ENCODE measurements around the gene CTNNA3. TPM values are rescaled to one million over a fixed set of nuclear protein-coding genes. Genes with fewer than 3 reads are reported as not detected.

The CTNNA3 gene
- total RNA-seq, 6 donors from 2014 or later = 0.20 to 2.0 TPM; not detected in 4

DNA sequence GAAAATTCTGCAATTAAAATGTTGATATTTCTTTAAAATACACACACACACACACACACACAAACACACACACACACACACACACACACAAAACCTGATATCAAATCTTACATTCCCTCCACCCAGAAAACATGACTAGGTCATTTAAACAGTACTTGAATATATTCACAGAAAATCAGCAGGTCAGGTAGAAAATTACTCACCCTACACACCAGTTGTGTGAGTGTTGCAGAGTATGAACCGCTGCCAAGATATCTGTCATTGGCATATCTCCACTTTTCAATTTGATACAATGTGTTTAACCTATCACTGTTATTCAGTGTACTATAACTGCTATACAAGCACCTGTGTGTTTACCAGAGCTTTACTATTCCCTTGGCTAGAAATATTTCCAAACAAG, 1053.8 kb downstream of the CTNNA3 start:
- 95 to 97% methylated on average over 1 of the region's 1 CpG for WGBS, 2 donors
- no peaks in the 10 kb centered on the region for H3K4me1 ChIP-seq
- H3K9me3 ChIP-seq = no peaks in the 10 kb centered on the region
- H3K4me3 ChIP-seq = no peak overlapping the region
- no peak overlapping the region for H3K27ac ChIP-seq
- ATAC-seq (ENCODE audit: low FRiP score in 2 of 2) (no peak), DNase-seq (no peak)
- TF ChIP-seq EP300 (IDR thresholded peaks at IDR 0.05) = no peak
- TF ChIP-seq, protein P1, sequence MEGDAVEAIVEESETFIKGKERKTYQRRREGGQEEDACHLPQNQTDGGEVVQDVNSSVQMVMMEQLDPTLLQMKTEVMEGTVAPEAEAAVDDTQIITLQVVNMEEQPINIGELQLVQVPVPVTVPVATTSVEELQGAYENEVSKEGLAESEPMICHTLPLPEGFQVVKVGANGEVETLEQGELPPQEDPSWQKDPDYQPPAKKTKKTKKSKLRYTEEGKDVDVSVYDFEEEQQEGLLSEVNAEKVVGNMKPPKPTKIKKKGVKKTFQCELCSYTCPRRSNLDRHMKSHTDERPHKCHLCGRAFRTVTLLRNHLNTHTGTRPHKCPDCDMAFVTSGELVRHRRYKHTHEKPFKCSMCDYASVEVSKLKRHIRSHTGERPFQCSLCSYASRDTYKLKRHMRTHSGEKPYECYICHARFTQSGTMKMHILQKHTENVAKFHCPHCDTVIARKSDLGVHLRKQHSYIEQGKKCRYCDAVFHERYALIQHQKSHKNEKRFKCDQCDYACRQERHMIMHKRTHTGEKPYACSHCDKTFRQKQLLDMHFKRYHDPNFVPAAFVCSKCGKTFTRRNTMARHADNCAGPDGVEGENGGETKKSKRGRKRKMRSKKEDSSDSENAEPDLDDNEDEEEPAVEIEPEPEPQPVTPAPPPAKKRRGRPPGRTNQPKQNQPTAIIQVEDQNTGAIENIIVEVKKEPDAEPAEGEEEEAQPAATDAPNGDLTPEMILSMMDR (IDR thresholded peaks at IDR 0.05) = no peak
- TF ChIP-seq POLR2A (IDR thresholded peaks at IDR 0.05) = no peak
- no peak for TF ChIP-seq POLR2AphosphoS5 (IDR thresholded peaks at IDR 0.05)
- no peaks in the 10 kb centered on the region for H3K27me3 ChIP-seq
- no peaks in the 10 kb centered on the region for H3K36me3 ChIP-seq

DNA sequence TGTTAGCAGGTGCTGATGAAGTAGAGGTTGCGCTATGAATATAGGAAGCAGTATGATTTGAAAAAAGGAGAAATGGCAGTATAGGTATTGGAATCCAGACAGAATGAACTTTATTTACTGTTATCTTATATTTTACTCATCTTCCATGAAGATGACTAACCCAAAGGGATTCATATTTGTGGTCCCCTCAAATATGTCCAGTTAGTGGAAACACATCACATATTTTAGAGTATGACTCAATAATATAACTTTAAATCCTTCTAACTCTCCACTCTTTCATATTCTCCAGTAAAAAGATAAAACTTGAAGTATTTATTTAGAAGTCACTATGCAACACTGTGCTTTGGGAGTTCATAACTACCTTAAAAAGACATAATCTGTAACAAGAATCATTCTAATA, 1056.6 kb downstream of the CTNNA3 start:
- ATAC-seq (ENCODE audit: low FRiP score in 2 of 2) (no peak), DNase-seq (no peak)
- H3K27me3 ChIP-seq = no peaks in the 10 kb centered on the region
- H3K4me3 ChIP-seq = no peak overlapping the region
- H3K9me3 ChIP-seq = no peaks in the 10 kb centered on the region
- H3K36me3 ChIP-seq = no peaks in the 10 kb centered on the region
- no peak overlapping the region for H3K27ac ChIP-seq
- WGBS, 2 donors = 0 to 48% methylated on average over 1 of the region's 1 CpG
- TF ChIP-seq, protein P1 (IDR thresholded peaks at IDR 0.05) = no peak
- TF ChIP-seq EP300 (IDR thresholded peaks at IDR 0.05) = no peak
- no peak for TF ChIP-seq POLR2AphosphoS5 (IDR thresholded peaks at IDR 0.05)
- no peak for TF ChIP-seq POLR2A (IDR thresholded peaks at IDR 0.05)
- H3K4me1 ChIP-seq = no peaks in the 10 kb centered on the region

GRCh38 chr10:66637273-66638036, 1058.5 kb downstream of the CTNNA3 start:
- ATAC-seq (ENCODE audit: low FRiP score in 2 of 2) = no peak

DNA sequence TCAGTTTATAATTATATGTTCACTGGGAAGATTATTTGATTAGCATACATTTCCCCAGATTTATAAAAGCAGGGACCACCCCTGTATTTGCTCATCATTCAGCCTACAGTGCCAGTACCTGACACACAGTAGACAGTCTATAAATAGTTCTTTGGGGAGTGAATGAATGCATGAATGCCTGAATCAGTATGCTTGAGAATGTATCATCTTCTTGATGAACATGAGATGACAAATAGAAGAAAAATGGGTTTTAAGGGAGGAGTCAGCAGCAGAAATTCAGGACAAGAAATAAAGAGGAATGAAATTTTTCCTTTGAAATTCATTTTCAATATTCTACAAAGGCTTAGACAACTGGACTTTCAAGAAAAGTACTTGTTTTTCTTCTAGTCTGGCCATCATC, 1066.0 kb downstream of the CTNNA3 start:
- H3K9me3 ChIP-seq = no peaks in the 10 kb centered on the region
- H3K27me3 ChIP-seq = no peaks in the 10 kb centered on the region
- H3K27ac ChIP-seq = no peak overlapping the region
- no peaks in the 10 kb centered on the region for H3K4me1 ChIP-seq
- no peak for TF ChIP-seq EP300 (IDR thresholded peaks at IDR 0.05)
- no peak for TF ChIP-seq POLR2A (IDR thresholded peaks at IDR 0.05)
- TF ChIP-seq, protein P1 (IDR thresholded peaks at IDR 0.05) = no peak
- no peak for TF ChIP-seq POLR2AphosphoS5 (IDR thresholded peaks at IDR 0.05)
- H3K4me3 ChIP-seq = no peak overlapping the region
- ATAC-seq (ENCODE audit: low FRiP score in 2 of 2) (no peak), DNase-seq (no peak)
- no peaks in the 10 kb centered on the region for H3K36me3 ChIP-seq

More at GRCh38 chr10:66637273-66638036, 1058.5 kb downstream of the CTNNA3 start:
- no peak for DNase-seq
- Histone ChIP-seq H3K4me1 (no peaks in the 10 kb centered on the region), H3K9me3 (no peaks in the 10 kb centered on the region), H3K4me3 (no peak overlapping the region), H3K27ac (no peak overlapping the region), H3K36me3 (no peaks in the 10 kb centered on the region), H3K27me3 (no peaks in the 10 kb centered on the region)
- 58 to 61% methylated on average over 2 to 3 of the region's 3 CpGs for WGBS, 2 donors
- TF ChIP-seq POLR2AphosphoS5 (IDR thresholded peaks at IDR 0.05) = no peak

DNA sequence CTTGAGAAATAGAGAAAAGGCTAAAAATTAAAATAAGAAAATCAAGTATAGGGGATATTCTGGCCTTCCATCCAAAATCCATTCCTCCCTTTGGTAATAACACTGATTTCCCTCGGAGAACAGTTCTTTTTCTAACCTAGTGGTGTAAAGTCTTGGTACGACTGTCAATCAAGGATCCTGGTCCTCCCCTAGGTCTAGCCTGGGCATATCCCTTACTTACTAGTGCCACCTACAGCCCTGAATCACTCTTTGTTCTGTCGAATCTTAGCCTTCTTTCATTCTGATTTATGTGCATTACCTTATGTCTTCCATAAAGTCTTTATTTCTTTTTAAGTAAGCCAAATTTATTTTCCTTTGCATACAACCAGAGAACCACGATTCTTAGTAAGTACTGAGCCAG, 1068.8 kb downstream of the CTNNA3 start:
- TF ChIP-seq EP300 (IDR thresholded peaks at IDR 0.05) (no peak), POLR2A (IDR thresholded peaks at IDR 0.05) (no peak), POLR2AphosphoS5 (IDR thresholded peaks at IDR 0.05) (no peak)
- TF ChIP-seq, protein P1 (IDR thresholded peaks at IDR 0.05) = no peak
- ATAC-seq (ENCODE audit: low FRiP score in 2 of 2) (no peak), DNase-seq (no peak)
- H3K9me3 ChIP-seq = no peaks in the 10 kb centered on the region
- no peaks in the 10 kb centered on the region for H3K36me3 ChIP-seq
- H3K4me3 ChIP-seq = no peak overlapping the region
- H3K27ac ChIP-seq = no peak overlapping the region
- H3K4me1 ChIP-seq = no peaks in the 10 kb centered on the region
- 57 to 60% methylated on average over 4 of the region's 4 CpGs for WGBS, 2 donors
- H3K27me3 ChIP-seq = no peaks in the 10 kb centered on the region

All from upper lobe of left lung (tissue), 6 donors.